ENCODE data around the gene ST3GAL2. TPM values are rescaled to one million over a fixed set of nuclear protein-coding genes. Genes with fewer than 3 reads are reported as not detected.

Gene ST3GAL2
- total and polyA plus RNA-seq, 2 of the 4 experiments (the other 2 are of a cell fraction): 17.4 to 17.7 TPM

- CTCF ChIA-PET: interaction anchor here (0.5 to 1.2 kb wide), 3 partner anchors 17 to 91 kb away, joined by 3 read pairs; partner anchors contain the start of gene FCSK
- peak; percentile 62; the same call in 1 of the 2 replicates for ATAC-seq (ENCODE audit: low read depth)
- BruUV-seq (replicated peaks): no TSS peak
- Histone ChIP-seq H3K79me1 (ENCODE audit: low read depth in 1 of 2, low read length in 2 of 2) (peaks cover 0 to 4% of the 10 kb centered on the region in 2 experiments; a peak in 1 of 4 replicates), H3K56ac (ENCODE audit: extremely low read depth, insufficient read depth, low read length) (no peak overlapping the region), H3K14ac (replicated peaks; ENCODE audit: low read depth, low read length) (no peak overlapping the region), H3K36me3 (ENCODE audit: control insufficient read depth, insufficient read depth, low read length) (peaks cover 7% of the 10 kb centered on the region; the same call in 1 of the 2 replicates), H4K91ac (ENCODE audit: insufficient read depth, low read depth, low read length) (no peak overlapping the region; the same call in 1 of the 2 replicates), H4K8ac (ENCODE audit: low read depth in 2 of 2, low read length in 2 of 2) (no peak overlapping the region), H2BK5ac (ENCODE audit: low read depth, low read length, poor library complexity, severe bottlenecking) (no peak overlapping the region), H3K9me1 (ENCODE audit: insufficient read depth, low read length) (0 out of 2 replicates have a peak, but pooled peaks cover 4% of the 10 kb centered on the region), H3K9ac (ENCODE audit: low read depth, low read length) (no peak overlapping the region), H3K18ac (ENCODE audit: low read depth, low read length) (no peak overlapping the region), H3K9me3 (ENCODE audit: control insufficient read depth, insufficient read depth, low read length) (no peaks in the 10 kb centered on the region), H2AFZ (replicated peaks; ENCODE audit: low read length, poor library complexity) (peak overlapping the region; percentile 63), H3K4me1 (ENCODE audit: control insufficient read depth, insufficient read depth, low read length) (peaks cover 2% of the 10 kb centered on the region; the same call in 1 of the 2 replicates), H3K4ac (ENCODE audit: low read depth, low read length) (no peak overlapping the region), H2BK20ac (ENCODE audit: low read depth, low read length) (no peak overlapping the region), H3K23ac (ENCODE audit: low read depth, low read length) (no peak overlapping the region), H3K4me3 (ENCODE audit: insufficient read depth, low read depth, low read length) (no peak overlapping the region), H3K27ac (ENCODE audit: insufficient read depth, low read length) (no peak overlapping the region), H2BK120ac (ENCODE audit: low read depth, low read length) (no peak overlapping the region), H2AK5ac (ENCODE audit: low read depth, low read length) (no peak overlapping the region; the same call in 1 of the 2 replicates), H3K4me2 (ENCODE audit: low read depth, low read length) (no peak overlapping the region), H2AK9ac (replicated peaks; ENCODE audit: low read depth, low read length, poor library complexity) (peak overlapping the region; percentile 55), H4K20me1 (ENCODE audit: insufficient read depth, low read length) (no peaks in the 10 kb centered on the region; the same call in 1 of the 2 replicates), H3K27me3 (ENCODE audit: control insufficient read depth, insufficient read depth, low read length) (no peaks in the 10 kb centered on the region), H4K5ac (ENCODE audit: low read depth, low read length) (no peak overlapping the region), H2BK15ac (ENCODE audit: low read depth, low read length) (no peak overlapping the region)
- TF ChIP-seq CEBPB (IDR thresholded peaks at IDR 0.05; ENCODE audit: low read depth, low read length): no peak
- TF ChIP-seq CTCF (conservative IDR thresholded peaks at IDR 0.05; ENCODE audit: low read depth, low read length): peak; percentile 36
- peak; percentile 28; the same call in 1 of the 2 replicates for TF ChIP-seq SMC3 (IDR thresholded peaks at IDR 0.05; ENCODE audit: low read depth, low read length)
- no peak for TF ChIP-seq USF2 (IDR thresholded peaks at IDR 0.05; ENCODE audit: low read depth, low read length)
- TF ChIP-seq MAFK (IDR thresholded peaks at IDR 0.05; ENCODE audit: low read depth, low read length): no peak
- peak; percentile 46 for TF ChIP-seq RAD21 (IDR thresholded peaks at IDR 0.05; ENCODE audit: low read length)
- peak; percentile 10 for DNase-seq
- in situ Hi-C loops (cut with MboI; ENCODE audit: low sequenced_read_pairs): no loop called here
- WGBS, 2 experiments (ENCODE audit: extremely low coverage in 2 of 2, insufficient read length in 1 of 2): no CpG with 5 or more reads among the region's 17 CpGs
- POLR2A ChIA-PET (ENCODE audit: unreplicated experiment): no interaction called here
- intact Hi-C loops (cut with micrococcal nuclease): no loop called here
- dilution Hi-C loops (cut with HindIII; ENCODE audit: low sequenced_read_pairs, unreplicated experiment): no loop called here
Measured at GRCh38 chr16:70470927-70471341, 32.0 kb upstream of the ST3GAL2 start.

Data from IMR-90 (cell line).